Neural cell (in vitro differentiated cells): ENCODE measurements around the gene TCEA3. TPM values are rescaled to one million over a fixed set of nuclear protein-coding genes. Genes with fewer than 3 reads are reported as not detected.

Experiments
- H2AFZ ChIP-seq: fragments of 200-600, 300-800 bp; sonication (generic), shearing (Covaris generic); 2 replicates; pipeline ENCODE4 v1.6.0; 2014; ENCODE audit warnings: low read depth, mild to moderate bottlenecking, antibody characterized with exemption, low read length, moderate library complexity
- H3F3A ChIP-seq: fragments of 200-600 bp; shearing (Covaris generic); 2 replicates; pipeline ENCODE4 v1.6.1; 2016; ENCODE audit warnings: mild to moderate bottlenecking, moderate library complexity, mixed read lengths, antibody characterized with exemption, low read length; ENCODE audit not compliant: insufficient read depth, poor library complexity, severe bottlenecking
- H3K27ac ChIP-seq: fragments of 200-600, 300-800 bp; sonication (generic), shearing (Covaris generic); 2 replicates; pipeline ENCODE4 v1.5.1; 2014; ENCODE audit warnings: mild to moderate bottlenecking, low read length, moderate library complexity
- H3K27me3 ChIP-seq: fragments of 300-800, 200-600 bp; sonication (generic), shearing (Covaris generic); 2 replicates; pipeline ENCODE4 v1.6.0; 2014; ENCODE audit warnings: mild to moderate bottlenecking, low read depth, low read length, moderate library complexity; ENCODE audit not compliant: insufficient read depth
- H3K36me3 ChIP-seq: fragments of 300-800, 200-600 bp; sonication (generic), shearing (Covaris generic); 2 replicates; pipeline ENCODE4 v1.5.1; 2014; ENCODE audit warnings: mild to moderate bottlenecking, antibody characterized with exemption, low read length, moderate library complexity; ENCODE audit not compliant: insufficient read depth
- H3K4me2 ChIP-seq: fragments of 300-800, 200-600 bp; sonication (generic), shearing (Covaris generic); 2 replicates; pipeline ENCODE4 v1.6.0; 2014; ENCODE audit warnings: mild to moderate bottlenecking, low read length
- H3K4me3 ChIP-seq: fragments of 300-800, 200-600 bp; sonication (generic), shearing (Covaris generic); 2 replicates; pipeline ENCODE4 v1.5.1; 2014; ENCODE audit warnings: mild to moderate bottlenecking, low read length, moderate library complexity
- H3K79me2 ChIP-seq: fragments of 200-600 bp; shearing (Covaris generic); replicated peaks from 2 replicates; pipeline ENCODE4 v1.6.0; 2014; ENCODE audit warnings: mild to moderate bottlenecking, low read length, moderate library complexity; ENCODE audit not compliant: insufficient read depth
- H3K9ac ChIP-seq: fragments of 300-800, 200-600 bp; sonication (generic), shearing (Covaris generic); 2 replicates; pipeline ENCODE4 v1.6.1; 2016; ENCODE audit warnings: mild to moderate bottlenecking, low read length, mixed read lengths
- H3K9me2 ChIP-seq: fragments of 200-600 bp; shearing (Covaris generic); 2 replicates; pipeline ENCODE4 v1.6.1; 2016; ENCODE audit warnings: mild to moderate bottlenecking, low read length, mixed read lengths; ENCODE audit not compliant: insufficient read depth
- H3K9me3 ChIP-seq: fragments of 200-600, 300-800 bp; sonication (generic), shearing (Covaris generic); 2 replicates; pipeline ENCODE4 v1.6.1; 2016; ENCODE audit warnings: mild to moderate bottlenecking, mixed run types, low read length, moderate library complexity, mixed read lengths
- H4K20me1 ChIP-seq: fragments of 200-600 bp; shearing (Covaris generic); 2 replicates; pipeline ENCODE4 v1.6.1; 2016; ENCODE audit warnings: mild to moderate bottlenecking, mixed run types; ENCODE audit not compliant: insufficient read depth
- EP300 ChIP-seq: fragments of 450-650 bp; conservative IDR thresholded peaks from 2 replicates; pipeline ENCODE4 v1.6.1; 2014; ENCODE audit warnings: antibody characterized with exemption, mild to moderate bottlenecking, moderate library complexity; ENCODE audit not compliant: poor library complexity, severe bottlenecking
- EZH2 ChIP-seq: fragments of 200-600, 300-800 bp; shearing (Covaris generic), sonication (generic); IDR thresholded peaks from 2 replicates; pipeline ENCODE4 v1.6.1; 2014; ENCODE audit warnings: antibody characterized with exemption, low read length, borderline replicate concordance, mild to moderate bottlenecking; ENCODE audit not compliant: insufficient read depth, poor library complexity, severe bottlenecking
- MXI1 ChIP-seq: fragments of 450-650 bp; conservative IDR thresholded peaks from 2 replicates; pipeline ENCODE4 v1.6.1; 2014; ENCODE audit warnings: antibody characterized with exemption, mild to moderate bottlenecking; ENCODE audit not compliant: poor library complexity, severe bottlenecking
- POLR2AphosphoS5 ChIP-seq: IDR thresholded peaks from 2 replicates; pipeline ENCODE4 v1.6.1; 2012
- RAD21 ChIP-seq: fragments of 450-650 bp; conservative IDR thresholded peaks from 2 replicates; pipeline ENCODE4 v1.6.1; 2014; ENCODE audit warnings: antibody characterized with exemption, mild to moderate bottlenecking, moderate library complexity
- SMC3 ChIP-seq: fragments of 450-650 bp; conservative IDR thresholded peaks from 2 replicates; pipeline ENCODE4 v1.6.1; 2014; ENCODE audit warnings: antibody characterized with exemption, mild to moderate bottlenecking, moderate library complexity; ENCODE audit not compliant: poor library complexity
- TAF1 ChIP-seq: IDR thresholded peaks from 2 replicates; pipeline ENCODE4 v1.6.1; 2012; ENCODE audit warnings: low read depth
- polyA plus RNA-seq: library from polyadenylated mRNA; depleted of rRNA; stranded (reverse); fragments of >200 nt; gene quantifications from 2 replicates; pipeline ENCODE4 v1.2.3, GENCODE V29; 2014
- TF ChIP-seq, protein P1 (sequence below): fragments of 450-650 bp; IDR thresholded peaks from 2 replicates; pipeline ENCODE4 v1.5.1; 2014; ENCODE audit warnings: antibody characterized with exemption, mild to moderate bottlenecking, moderate library complexity; ENCODE audit not compliant: poor library complexity, severe bottlenecking
- TF ChIP-seq, protein P2 (sequence below): IDR thresholded peaks from 2 replicates; pipeline ENCODE4 v1.6.1; 2012; ENCODE audit warnings: borderline replicate concordance

TCEA3 gene
- polyA plus RNA-seq, 1 donor from 2014 or later, result not detected

DNA sequence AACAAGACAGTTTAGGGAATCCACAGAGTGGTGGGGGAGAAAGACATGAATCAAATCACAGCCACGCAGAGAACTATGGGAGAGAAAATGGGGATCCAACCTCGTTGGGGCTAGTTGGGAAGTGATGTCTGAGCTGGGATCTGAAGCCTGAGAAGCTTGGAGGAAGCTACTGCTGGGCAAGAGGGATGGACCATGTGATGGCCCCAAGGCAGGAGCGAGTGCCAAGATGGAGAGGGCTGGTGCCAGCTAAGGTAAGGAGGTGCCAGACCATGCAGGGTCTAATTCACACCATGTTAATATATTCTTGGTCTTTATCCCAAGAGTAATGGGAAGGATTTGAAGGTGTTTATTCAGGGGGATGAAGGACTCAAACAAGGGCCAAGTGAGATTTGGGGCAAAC, 18.2 kb upstream of the TCEA3 start:
- no peak overlapping the region for H3K4me3 ChIP-seq
- H4K20me1 ChIP-seq, result no peaks in the 10 kb centered on the region
- no peak overlapping the region for H2AFZ ChIP-seq
- H3K9me2 ChIP-seq, result no peaks in the 10 kb centered on the region
- H3K79me2 ChIP-seq, result no peaks in the 10 kb centered on the region
- H3K27ac ChIP-seq, result no peak overlapping the region
- H3K9me3 ChIP-seq, result no peaks in the 10 kb centered on the region
- H3K36me3 ChIP-seq, result no peaks in the 10 kb centered on the region
- H3K27me3 ChIP-seq, result no peaks in the 10 kb centered on the region
- no peaks in the 10 kb centered on the region for H3F3A ChIP-seq
- no peak for TF ChIP-seq RAD21
- TF ChIP-seq, protein P1, sequence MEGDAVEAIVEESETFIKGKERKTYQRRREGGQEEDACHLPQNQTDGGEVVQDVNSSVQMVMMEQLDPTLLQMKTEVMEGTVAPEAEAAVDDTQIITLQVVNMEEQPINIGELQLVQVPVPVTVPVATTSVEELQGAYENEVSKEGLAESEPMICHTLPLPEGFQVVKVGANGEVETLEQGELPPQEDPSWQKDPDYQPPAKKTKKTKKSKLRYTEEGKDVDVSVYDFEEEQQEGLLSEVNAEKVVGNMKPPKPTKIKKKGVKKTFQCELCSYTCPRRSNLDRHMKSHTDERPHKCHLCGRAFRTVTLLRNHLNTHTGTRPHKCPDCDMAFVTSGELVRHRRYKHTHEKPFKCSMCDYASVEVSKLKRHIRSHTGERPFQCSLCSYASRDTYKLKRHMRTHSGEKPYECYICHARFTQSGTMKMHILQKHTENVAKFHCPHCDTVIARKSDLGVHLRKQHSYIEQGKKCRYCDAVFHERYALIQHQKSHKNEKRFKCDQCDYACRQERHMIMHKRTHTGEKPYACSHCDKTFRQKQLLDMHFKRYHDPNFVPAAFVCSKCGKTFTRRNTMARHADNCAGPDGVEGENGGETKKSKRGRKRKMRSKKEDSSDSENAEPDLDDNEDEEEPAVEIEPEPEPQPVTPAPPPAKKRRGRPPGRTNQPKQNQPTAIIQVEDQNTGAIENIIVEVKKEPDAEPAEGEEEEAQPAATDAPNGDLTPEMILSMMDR, result no peak
- no peak for TF ChIP-seq EP300
- TF ChIP-seq POLR2AphosphoS5, result no peak
- H3K4me2 ChIP-seq, result no peak overlapping the region
- H3K9ac ChIP-seq, result no peak overlapping the region

DNA sequence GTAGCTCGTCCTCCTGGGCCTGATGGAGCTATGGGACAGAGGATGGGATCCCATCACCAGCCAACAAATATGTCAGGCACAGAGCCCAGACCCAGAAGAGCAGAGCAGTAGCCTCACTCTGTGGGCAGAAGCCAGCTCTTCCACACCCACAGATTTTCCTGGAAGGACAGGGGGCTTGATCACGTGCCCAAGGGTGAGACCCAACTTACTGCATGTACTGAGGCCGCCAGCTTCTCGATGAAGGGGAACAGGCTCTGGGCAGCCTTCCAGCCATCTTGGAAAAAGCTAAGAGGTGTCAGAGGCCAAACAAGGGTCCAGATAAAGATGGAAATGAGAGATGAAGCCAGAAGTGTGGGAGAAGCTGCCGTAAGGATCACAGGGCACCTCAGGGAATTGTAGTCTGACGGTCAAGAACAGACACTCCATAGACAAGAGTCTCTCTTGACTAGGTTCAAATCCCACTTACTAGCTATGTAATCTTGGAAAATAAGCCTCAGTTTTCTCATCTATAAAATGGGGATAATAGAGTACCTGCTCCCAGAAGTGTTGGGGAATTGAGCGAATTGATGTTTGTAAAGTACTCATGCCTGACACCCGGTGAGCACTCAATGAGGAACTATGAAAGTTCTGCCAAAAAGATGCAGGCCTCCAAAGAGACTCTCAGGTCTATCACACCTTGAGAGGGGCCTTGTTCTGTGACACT, 17.0 kb upstream of the TCEA3 start:
- Histone ChIP-seq H3F3A (no peaks in the 10 kb centered on the region), H3K27me3 (no peaks in the 10 kb centered on the region), H3K9ac (no peak overlapping the region), H3K4me3 (no peak overlapping the region), H3K9me2 (no peaks in the 10 kb centered on the region), H2AFZ (no peak overlapping the region), H3K79me2 (no peaks in the 10 kb centered on the region), H4K20me1 (no peaks in the 10 kb centered on the region), H3K27ac (no peak overlapping the region), H3K4me2 (no peak overlapping the region), H3K36me3 (no peaks in the 10 kb centered on the region), H3K9me3 (no peaks in the 10 kb centered on the region)
- no peak for TF ChIP-seq EP300
- TF ChIP-seq, protein P1, result no peak
- no peak for TF ChIP-seq MXI1
- no peak for TF ChIP-seq EZH2
- TF ChIP-seq, protein P2, sequence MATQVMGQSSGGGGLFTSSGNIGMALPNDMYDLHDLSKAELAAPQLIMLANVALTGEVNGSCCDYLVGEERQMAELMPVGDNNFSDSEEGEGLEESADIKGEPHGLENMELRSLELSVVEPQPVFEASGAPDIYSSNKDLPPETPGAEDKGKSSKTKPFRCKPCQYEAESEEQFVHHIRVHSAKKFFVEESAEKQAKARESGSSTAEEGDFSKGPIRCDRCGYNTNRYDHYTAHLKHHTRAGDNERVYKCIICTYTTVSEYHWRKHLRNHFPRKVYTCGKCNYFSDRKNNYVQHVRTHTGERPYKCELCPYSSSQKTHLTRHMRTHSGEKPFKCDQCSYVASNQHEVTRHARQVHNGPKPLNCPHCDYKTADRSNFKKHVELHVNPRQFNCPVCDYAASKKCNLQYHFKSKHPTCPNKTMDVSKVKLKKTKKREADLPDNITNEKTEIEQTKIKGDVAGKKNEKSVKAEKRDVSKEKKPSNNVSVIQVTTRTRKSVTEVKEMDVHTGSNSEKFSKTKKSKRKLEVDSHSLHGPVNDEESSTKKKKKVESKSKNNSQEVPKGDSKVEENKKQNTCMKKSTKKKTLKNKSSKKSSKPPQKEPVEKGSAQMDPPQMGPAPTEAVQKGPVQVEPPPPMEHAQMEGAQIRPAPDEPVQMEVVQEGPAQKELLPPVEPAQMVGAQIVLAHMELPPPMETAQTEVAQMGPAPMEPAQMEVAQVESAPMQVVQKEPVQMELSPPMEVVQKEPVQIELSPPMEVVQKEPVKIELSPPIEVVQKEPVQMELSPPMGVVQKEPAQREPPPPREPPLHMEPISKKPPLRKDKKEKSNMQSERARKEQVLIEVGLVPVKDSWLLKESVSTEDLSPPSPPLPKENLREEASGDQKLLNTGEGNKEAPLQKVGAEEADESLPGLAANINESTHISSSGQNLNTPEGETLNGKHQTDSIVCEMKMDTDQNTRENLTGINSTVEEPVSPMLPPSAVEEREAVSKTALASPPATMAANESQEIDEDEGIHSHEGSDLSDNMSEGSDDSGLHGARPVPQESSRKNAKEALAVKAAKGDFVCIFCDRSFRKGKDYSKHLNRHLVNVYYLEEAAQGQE, result no peak
- no peak for TF ChIP-seq TAF1
- TF ChIP-seq POLR2AphosphoS5, result no peak
- no peak for TF ChIP-seq RAD21
- TF ChIP-seq SMC3, result no peak
